GM21367 (cell line): ENCODE data around the gene XCL2.
A peak's percentile ranks its signal among the peaks of the same experiment; 100 is the strongest.

ENCODE experiments used
- ATAC-seq: cut with Tn5 transposase; IDR thresholded peaks from one replicate; pipeline ENCODE4 v1.9.1; 2021; ENCODE audit not compliant: unreplicated experiment

XCL2 gene

GRCh38 chr1:168518201-168518689, 25.6 kb downstream of the XCL2 start:
- ATAC-seq, result no peak

GRCh38 chr1:168514455-168514854, 29.3 kb downstream of the XCL2 start:
- no peak for ATAC-seq

GRCh38 chr1:168513656-168514404, 30.0 kb downstream of the XCL2 start:
- ATAC-seq, result no peak

- no peak for ATAC-seq
These were observed 30.8 kb downstream of the XCL2 start for GRCh38 chr1:168512864-168513595.

GRCh38 chr1:168509875-168510791, 33.7 kb downstream of the XCL2 start:
- peak; percentile 57 for ATAC-seq

GRCh38 chr1:168509210-168509609, 34.6 kb downstream of the XCL2 start:
- ATAC-seq, result no peak

GRCh38 chr1:168507828-168508227, 36.0 kb downstream of the XCL2 start:
- ATAC-seq, result no peak

GRCh38 chr1:168507231-168507630, 36.6 kb downstream of the XCL2 start:
- no peak for ATAC-seq

- ATAC-seq, result no peak
These were observed 37.5 kb downstream of the XCL2 start for GRCh38 chr1:168506204-168506819.

GRCh38 chr1:168505006-168505405, 38.8 kb downstream of the XCL2 start:
- no peak for ATAC-seq

- ATAC-seq, result no peak
These were observed 39.5 kb downstream of the XCL2 start for GRCh38 chr1:168504064-168504837.

GRCh38 chr1:168499688-168500049, 44.1 kb downstream of the XCL2 start:
- ATAC-seq, result no peak

- ATAC-seq, result no peak
These were observed 44.7 kb downstream of the XCL2 start for GRCh38 chr1:168498956-168499687.

GRCh38 chr1:168498159-168498631, 45.6 kb downstream of the XCL2 start:
- ATAC-seq, result no peak

- ATAC-seq, result no peak
These were observed 46.3 kb downstream of the XCL2 start for GRCh38 chr1:168497376-168497950.

- ATAC-seq, result no peak
These were observed 52.2 kb downstream of the XCL2 start for GRCh38 chr1:168491527-168492164.
